DLD1 (cell line): ENCODE measurements around the gene NOD1.
"Not testable (repeated sequence)": the region's sequence is repeated elsewhere in the genome, so short reads cannot be mapped to it uniquely, and the experiment has no call there.

Experiments used
- in situ Hi-C: cut with HindIII; loops from 2 replicates; pipeline ENCODE4 v1.10.0; 2017; ENCODE audit warnings: low sequenced_read_pairs

The NOD1 gene

GRCh38 chr7:30478349-30479201, at the start of gene NOD1:
Gene NOD1, minus strand, starts transcription at chr7:30478784. Its CDS starts 21,863 bp downstream, at chr7:30456921.
- in situ Hi-C loops: no loop called here

GRCh38 chr7:30527297-30527696, 48.7 kb upstream of the NOD1 start:
- in situ Hi-C loops: not testable (repeated sequence)

GRCh38 chr7:30526163-30526562, 47.6 kb upstream of the NOD1 start:
- in situ Hi-C loops: no loop called here

GRCh38 chr7:30525429-30525828, 46.8 kb upstream of the NOD1 start:
- in situ Hi-C loops: no loop called here

GRCh38 chr7:30524545-30524944, 46.0 kb upstream of the NOD1 start:
- in situ Hi-C loops: no loop called here

GRCh38 chr7:30523466-30523865, 44.9 kb upstream of the NOD1 start:
- in situ Hi-C loops: no loop called here

- in situ Hi-C loops: no loop called here
These were observed 43.6 kb upstream of the NOD1 start for GRCh38 chr7:30522159-30522558.

GRCh38 chr7:30521532-30521931, 42.9 kb upstream of the NOD1 start:
- in situ Hi-C loops: no loop called here

GRCh38 chr7:30519122-30519521, 40.5 kb upstream of the NOD1 start:
- in situ Hi-C loops: no loop called here

GRCh38 chr7:30515761-30516160, 37.2 kb upstream of the NOD1 start:
- in situ Hi-C loops: no loop called here

GRCh38 chr7:30514776-30515175, 36.2 kb upstream of the NOD1 start:
- in situ Hi-C loops: no loop called here

GRCh38 chr7:30514177-30514576, 35.6 kb upstream of the NOD1 start:
- in situ Hi-C loops: no loop called here

- in situ Hi-C loops: no loop called here
These were observed 35.2 kb upstream of the NOD1 start for GRCh38 chr7:30513762-30514161.

- in situ Hi-C loops: no loop called here
These were observed 33.5 kb upstream of the NOD1 start for GRCh38 chr7:30511973-30512662.

- in situ Hi-C loops: no loop called here
These were observed 32.9 kb upstream of the NOD1 start for GRCh38 chr7:30511494-30511893.

GRCh38 chr7:30510124-30511075, 31.8 kb upstream of the NOD1 start:
- in situ Hi-C loops: no loop called here

GRCh38 chr7:30509171-30509857, 30.7 kb upstream of the NOD1 start:
- in situ Hi-C loops: not testable (repeated sequence)

- in situ Hi-C loops: not testable (repeated sequence)
These were observed 28.8 kb upstream of the NOD1 start for GRCh38 chr7:30507346-30507900.

- in situ Hi-C loops: no loop called here
These were observed 26.7 kb upstream of the NOD1 start for GRCh38 chr7:30505174-30505697.
